HG02981 (cell line): ENCODE data around the gene DNPH1.
A peak's percentile ranks its signal among the peaks of the same experiment; 100 is the strongest.

Experiments
- ATAC-seq: cut with Tn5 transposase; IDR thresholded peaks from one replicate; pipeline ENCODE4 v1.9.1; 2021; ENCODE audit warnings: mild to moderate bottlenecking, moderate library complexity; ENCODE audit not compliant: unreplicated experiment

The DNPH1 gene

DNA sequence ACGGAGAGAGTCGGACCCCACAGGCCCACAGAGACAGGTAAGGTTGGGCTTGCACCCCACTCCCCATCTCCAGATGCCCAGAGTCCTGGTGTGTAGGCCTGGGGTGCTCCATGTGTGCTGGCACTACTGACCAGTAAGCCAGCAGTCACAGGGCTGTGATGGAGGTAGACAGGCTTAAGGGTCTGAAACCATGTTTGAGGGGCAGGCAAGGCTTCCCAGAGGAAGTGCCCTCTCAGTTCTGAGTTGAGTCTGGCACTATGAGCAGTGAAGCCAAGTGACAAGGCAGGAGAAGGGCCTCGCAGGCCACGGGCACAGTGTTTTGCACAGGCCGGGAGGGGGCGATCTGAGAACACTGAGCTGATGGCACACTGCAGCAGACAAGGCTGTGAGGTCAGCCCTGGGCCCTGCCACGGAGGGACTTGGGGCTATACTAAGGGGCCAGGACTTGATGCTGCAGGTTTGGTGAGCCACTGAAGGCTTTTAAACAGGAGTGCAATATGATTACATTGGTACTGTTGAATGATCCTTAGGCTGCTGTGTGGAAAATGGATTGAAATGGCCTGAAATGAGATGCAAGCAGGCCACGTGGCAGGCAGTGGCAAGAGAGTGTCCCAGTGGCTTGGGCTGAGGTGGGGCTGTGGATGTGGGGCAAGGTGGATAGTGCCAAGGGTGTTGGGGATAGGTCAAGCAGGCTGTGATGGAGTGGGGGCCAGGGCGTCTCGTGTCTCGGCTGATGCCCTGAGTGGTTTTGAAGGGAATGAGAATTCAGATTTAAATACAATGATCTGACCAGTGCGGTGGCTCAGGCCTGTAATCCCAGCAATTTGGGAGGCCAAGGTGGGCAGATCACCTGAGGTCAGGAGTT lies 34.3 kb upstream of the DNPH1 start:
- peak; percentile 78 for ATAC-seq

- ATAC-seq, result no peak
Observed at GRCh38 chr6:43262780-43263313, 33.6 kb upstream of the DNPH1 start.

- no peak for ATAC-seq
Observed at GRCh38 chr6:43262000-43262779, 32.9 kb upstream of the DNPH1 start.

DNA sequence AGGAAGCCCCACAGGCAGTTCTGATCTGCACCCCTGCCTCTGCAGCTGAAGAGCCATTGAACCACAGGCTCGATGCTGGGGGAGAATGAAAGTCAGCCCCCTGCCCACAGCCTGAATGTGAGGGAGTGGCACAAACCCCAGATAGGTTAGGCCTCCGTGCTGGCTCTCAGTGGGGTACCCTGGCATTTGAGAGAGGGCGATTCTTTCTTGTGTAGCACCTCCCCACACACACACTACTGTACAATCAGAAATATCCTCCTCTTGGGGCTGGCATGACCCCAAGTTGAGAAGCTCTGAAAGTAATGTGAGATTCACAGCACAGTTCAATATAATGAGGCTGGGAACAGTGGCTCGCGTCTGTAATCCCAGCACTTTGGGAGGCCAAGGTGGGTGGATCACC lies 31.9 kb upstream of the DNPH1 start:
- no peak for ATAC-seq

DNA sequence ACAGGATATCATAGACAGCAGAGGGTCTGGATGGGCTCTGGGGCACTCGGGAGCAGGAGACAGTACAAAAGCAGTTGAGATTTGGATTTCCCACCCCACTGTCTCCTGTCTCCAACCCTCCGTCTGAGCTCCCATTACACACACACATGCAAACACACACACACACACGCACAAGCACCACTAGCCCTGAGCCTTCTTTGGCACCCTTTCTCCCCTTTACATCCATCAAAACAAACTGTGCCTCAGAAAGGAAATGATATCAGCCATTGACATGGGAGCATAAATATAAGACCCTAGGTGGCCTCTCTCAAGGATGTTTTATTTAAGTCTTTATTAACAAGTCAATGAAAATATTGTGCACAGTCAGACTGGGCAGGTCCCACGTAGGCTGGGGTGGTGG lies 31.5 kb upstream of the DNPH1 start:
- no peak for ATAC-seq

- no peak for ATAC-seq
Observed at GRCh38 chr6:43258807-43259686, 29.8 kb upstream of the DNPH1 start.

- no peak for ATAC-seq
Observed at GRCh38 chr6:43258180-43258579, 28.9 kb upstream of the DNPH1 start.

DNA sequence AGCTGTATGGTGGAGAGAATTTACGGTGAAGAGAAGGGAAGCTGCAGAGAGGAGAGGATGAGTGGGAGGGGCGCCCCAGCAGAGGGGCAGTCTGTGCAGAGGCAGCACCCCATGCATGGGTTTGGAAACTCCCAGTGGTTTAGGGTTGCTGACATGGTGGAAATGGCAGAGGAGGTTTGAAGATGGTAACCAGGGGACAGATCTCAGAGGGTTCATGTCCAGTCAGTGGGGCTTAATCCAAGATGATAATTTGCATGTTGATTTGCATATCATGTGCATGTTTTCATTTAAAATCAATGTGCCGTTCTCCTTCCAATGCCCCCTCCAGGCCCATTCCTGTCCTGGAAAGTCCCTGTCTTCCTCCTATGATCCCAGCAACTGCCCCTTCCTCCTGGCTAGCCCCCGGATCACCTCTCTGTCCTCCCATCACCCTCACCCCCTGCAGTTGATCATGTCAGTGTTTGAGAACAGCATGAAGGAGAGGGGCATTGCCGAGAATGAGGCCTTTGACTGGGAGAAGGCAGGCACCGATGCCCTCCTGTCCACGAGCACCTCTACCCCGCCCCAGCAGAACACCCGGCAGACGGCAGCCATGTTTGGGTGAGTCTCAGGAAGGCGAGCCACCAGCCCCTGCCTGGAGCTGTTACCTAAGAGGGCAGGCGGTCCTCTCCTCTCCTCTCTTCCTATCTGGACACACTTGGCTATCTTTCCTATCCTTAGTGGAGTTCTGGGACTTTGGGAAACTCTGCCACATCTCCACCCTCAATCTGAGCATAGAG lies 28.3 kb upstream of the DNPH1 start:
- no peak for ATAC-seq

- ATAC-seq, result no peak
Observed at GRCh38 chr6:43256670-43257366, 27.5 kb upstream of the DNPH1 start.

DNA sequence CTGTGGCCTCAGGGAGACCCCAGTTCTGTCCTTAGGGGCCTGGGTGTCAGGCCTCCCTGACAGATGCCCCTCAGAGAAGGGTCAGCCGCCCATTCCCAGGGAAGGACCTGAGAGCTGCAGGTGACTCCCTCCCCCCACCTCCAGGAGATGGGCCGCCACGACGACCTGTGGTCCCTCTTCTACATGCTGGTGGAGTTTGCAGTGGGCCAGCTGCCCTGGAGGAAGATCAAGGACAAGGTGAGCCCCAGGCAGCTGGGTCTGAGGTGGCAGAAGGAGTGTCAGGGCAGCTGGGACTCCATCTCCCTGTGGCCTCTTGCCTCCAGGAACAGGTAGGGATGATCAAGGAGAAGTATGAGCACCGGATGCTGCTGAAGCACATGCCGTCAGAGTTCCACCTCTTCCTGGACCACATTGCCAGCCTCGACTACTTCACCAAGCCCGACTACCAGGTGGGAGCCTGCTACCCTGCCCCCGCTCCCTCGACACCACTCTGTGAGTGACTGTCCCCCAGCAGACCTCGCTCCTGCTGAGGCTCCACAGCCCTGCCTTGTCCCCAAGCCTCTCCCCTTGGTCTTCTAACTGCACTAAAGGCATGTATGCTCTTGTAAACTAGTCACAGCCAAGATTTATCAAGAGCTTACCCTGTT lies 26.2 kb upstream of the DNPH1 start:
- no peak for ATAC-seq

GRCh38 chr6:43254846-43255245 lies 25.6 kb upstream of the DNPH1 start:
- no peak for ATAC-seq

- ATAC-seq, result no peak
Observed at GRCh38 chr6:43254138-43254817, 25.0 kb upstream of the DNPH1 start.

DNA sequence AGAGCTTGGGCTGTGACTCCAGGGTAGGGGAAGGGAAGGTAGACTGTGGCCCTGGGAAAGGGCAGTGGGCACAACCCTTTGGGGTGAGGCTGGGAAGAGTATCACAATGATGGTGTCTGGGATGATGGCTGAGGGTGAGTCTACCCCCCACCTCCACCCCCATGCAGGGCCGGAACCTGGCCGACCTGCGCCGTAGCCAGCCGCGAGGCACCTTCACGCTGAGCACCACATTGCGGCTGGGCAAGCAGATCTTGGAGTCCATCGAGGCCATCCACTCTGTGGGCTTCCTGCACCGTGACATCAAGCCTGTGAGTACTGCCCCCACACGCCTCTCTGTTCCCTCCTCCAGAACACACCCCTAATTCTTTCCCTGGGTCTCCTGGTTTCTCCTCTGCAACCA lies 24.1 kb upstream of the DNPH1 start:
- ATAC-seq, result no peak

GRCh38 chr6:43250992-43251373 lies 21.7 kb upstream of the DNPH1 start:
- ATAC-seq, result no peak

GRCh38 chr6:43248791-43249190 lies 19.5 kb upstream of the DNPH1 start:
- ATAC-seq, result no peak

GRCh38 chr6:43248101-43248500 lies 18.8 kb upstream of the DNPH1 start:
- no peak for ATAC-seq

- peak; percentile 91 for ATAC-seq
Observed at GRCh38 chr6:43247114-43247999, 18.1 kb upstream of the DNPH1 start.
